ENCODE results near the gene USP14. TPM values are rescaled to one million over a fixed set of nuclear protein-coding genes. Genes with fewer than 3 reads are reported as not detected.

The USP14 gene
- total RNA-seq, 1 donor from 2014 or later = 47.8 TPM

Small RNA genes lying within 50 kb of the gene (microRNA-seq; reads per million reads assigned to microRNA genes)
- gene MIR8078 (ENCODE audit: borderline microRNAs expressed) = not detected

Other genes starting within 250 kb of the USP14 start
- gene TUBB8B, start 108.9 kb upstream of the USP14 start, total RNA-seq = 0.38 TPM
- 31.1 TPM for gene THOC1, start 109.5 kb downstream of the USP14 start, total RNA-seq